ENCODE data around the gene TBX18. TPM values are rescaled to one million over a fixed set of nuclear protein-coding genes. Genes with fewer than 3 reads are reported as not detected.

Gene TBX18
- total and polyA plus RNA-seq, 2 of the 4 experiments (the other 2 are of a cell fraction) = 0.86 to 1.3 TPM

GRCh38 chr6:84769306-84769705, 4.9 kb upstream of the TBX18 start:
- Histone ChIP-seq H3K4me1 (ENCODE audit: control insufficient read depth, insufficient read depth, low read length) (no peaks in the 10 kb centered on the region), H2AK9ac (replicated peaks; ENCODE audit: low read depth, low read length, poor library complexity) (no peak overlapping the region), H3K36me3 (ENCODE audit: control insufficient read depth, insufficient read depth, low read length) (no peaks in the 10 kb centered on the region), H3K14ac (replicated peaks; ENCODE audit: low read depth, low read length) (no peak overlapping the region), H4K20me1 (ENCODE audit: insufficient read depth, low read length) (no peaks in the 10 kb centered on the region), H4K8ac (ENCODE audit: low read depth in 2 of 2, low read length in 2 of 2) (no peak overlapping the region), H3K9ac (ENCODE audit: low read depth, low read length) (no peak overlapping the region), H2AK5ac (ENCODE audit: low read depth, low read length) (no peak overlapping the region), H2BK5ac (ENCODE audit: low read depth, low read length, poor library complexity, severe bottlenecking) (no peak overlapping the region), H3K9me1 (ENCODE audit: insufficient read depth, low read length) (no peaks in the 10 kb centered on the region), H3K23ac (ENCODE audit: low read depth, low read length) (no peak overlapping the region), H3K27ac (ENCODE audit: insufficient read depth, low read length) (no peak overlapping the region), H2BK120ac (ENCODE audit: low read depth, low read length) (no peak overlapping the region), H3K79me1 (ENCODE audit: low read depth in 1 of 2, low read length in 2 of 2) (no peaks in the 10 kb centered on the region), H3K18ac (ENCODE audit: low read depth, low read length) (no peak overlapping the region), H2BK20ac (ENCODE audit: low read depth, low read length) (no peak overlapping the region), H2BK15ac (ENCODE audit: low read depth, low read length) (no peak overlapping the region), H3K4me3 (ENCODE audit: insufficient read depth, low read depth, low read length) (no peak overlapping the region), H4K5ac (ENCODE audit: low read depth, low read length) (no peak overlapping the region), H3K4ac (ENCODE audit: low read depth, low read length) (no peak overlapping the region), H3K9me3 (ENCODE audit: control insufficient read depth, insufficient read depth, low read length) (peaks cover 9% of the 10 kb centered on the region), H4K91ac (ENCODE audit: insufficient read depth, low read depth, low read length) (no peak overlapping the region), H3K27me3 (ENCODE audit: control insufficient read depth, insufficient read depth, low read length) (peaks cover 78% of the 10 kb centered on the region), H2AFZ (replicated peaks; ENCODE audit: low read length, poor library complexity) (no peak overlapping the region), H3K56ac (ENCODE audit: extremely low read depth, insufficient read depth, low read length) (no peak overlapping the region), H3K4me2 (ENCODE audit: low read depth, low read length) (no peak overlapping the region)
- ChIA-PET CTCF (no interaction called here), POLR2A (ENCODE audit: unreplicated experiment) (no interaction called here)
- ATAC-seq (ENCODE audit: low read depth) (no peak), DNase-seq (no peak)
- dilution Hi-C loops (cut with HindIII; ENCODE audit: low sequenced_read_pairs, unreplicated experiment) (no loop called here), in situ Hi-C loops (cut with MboI; ENCODE audit: low sequenced_read_pairs) (loop anchor here (10.0 kb wide), 1 partner anchor 345 kb away; no protein-coding TSS in a partner anchor), intact Hi-C loops (cut with micrococcal nuclease) (loop anchor here (10.0 kb wide), 1 partner anchor 555 kb away; no protein-coding TSS in a partner anchor)
- no peak for TF ChIP-seq MAZ (IDR thresholded peaks at IDR 0.05; ENCODE audit: borderline replicate concordance, low read depth, low read length)
- TF ChIP-seq CHD1 (IDR thresholded peaks at IDR 0.05; ENCODE audit: low read depth, low read length) = no peak
- no peak for TF ChIP-seq CEBPB (IDR thresholded peaks at IDR 0.05; ENCODE audit: low read depth, low read length)
- no peak for TF ChIP-seq USF2 (IDR thresholded peaks at IDR 0.05; ENCODE audit: low read depth, low read length)
- no peak for TF ChIP-seq ELK1 (IDR thresholded peaks at IDR 0.05; ENCODE audit: borderline replicate concordance, low read depth, low read length)
- TF ChIP-seq CTCF (conservative IDR thresholded peaks at IDR 0.05; ENCODE audit: low read depth, low read length) = no peak
- TF ChIP-seq SMC3 (IDR thresholded peaks at IDR 0.05; ENCODE audit: low read depth, low read length) = no peak
- TF ChIP-seq RFX5 (IDR thresholded peaks at IDR 0.05; ENCODE audit: low read depth, low read length) = no peak
- TF ChIP-seq NFE2L2 (IDR thresholded peaks at IDR 0.05; ENCODE audit: low read depth, low read length) = no peak
- BruUV-seq (replicated peaks) = no TSS peak
- no CpG with 5 or more reads among the region's 5 CpGs for WGBS, 2 experiments (ENCODE audit: extremely low coverage in 2 of 2, insufficient read length in 1 of 2)
